Panc1 (cell line): Measurements from ENCODE around the gene PRDM5.

Source experiments
- POLR2AphosphoS5 ChIP-seq: IDR thresholded peaks from 2 replicates; pipeline ENCODE4 v1.6.1; 2012; ENCODE audit warnings: mild to moderate bottlenecking, low read depth, low read length, moderate library complexity
- TCF7L2 ChIP-seq: IDR thresholded peaks from 2 replicates; pipeline ENCODE4 v1.6.1; 2011; ENCODE audit warnings: mild to moderate bottlenecking, low read depth, low read length, inconsistent platforms
- TF ChIP-seq, protein P1 (sequence below): fragments of 450-650 bp; IDR thresholded peaks from 2 replicates; pipeline ENCODE4 v1.5.1; 2017; ENCODE audit warnings: mild to moderate bottlenecking
- TF ChIP-seq, protein P2 (sequence below), 2 experiments: IDR thresholded peaks; 2 replicates each; pipeline ENCODE4 v1.6.1; 2011 to 2012; ENCODE audit warnings: low read depth in 2 of 2, control low read depth in 1 of 2, low read length in 1 of 2, mild to moderate bottlenecking in 1 of 2, moderate library complexity in 1 of 2; ENCODE audit not compliant: insufficient read depth in 1 of 2

DNA sequence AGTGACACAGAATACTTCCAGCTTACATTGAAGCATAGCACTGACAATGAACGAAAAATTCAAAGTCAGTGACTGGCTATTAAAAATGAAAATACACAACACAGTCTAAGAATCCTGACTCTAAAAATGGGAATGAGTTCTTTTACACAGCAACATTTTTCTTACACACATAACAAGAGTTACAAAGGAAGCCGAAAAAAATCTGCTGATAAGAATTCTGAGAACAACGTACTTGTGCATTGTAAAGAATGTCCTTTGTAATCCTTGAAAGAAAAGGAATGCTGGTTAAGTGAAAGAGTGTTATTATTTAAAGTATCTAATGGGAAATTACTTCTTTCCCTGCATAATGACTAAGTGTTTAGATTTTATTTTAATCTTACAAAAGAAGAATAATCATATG lies 199.4 kb downstream of the PRDM5 start:
- no peak for TF ChIP-seq TCF7L2
- TF ChIP-seq, protein P1, sequence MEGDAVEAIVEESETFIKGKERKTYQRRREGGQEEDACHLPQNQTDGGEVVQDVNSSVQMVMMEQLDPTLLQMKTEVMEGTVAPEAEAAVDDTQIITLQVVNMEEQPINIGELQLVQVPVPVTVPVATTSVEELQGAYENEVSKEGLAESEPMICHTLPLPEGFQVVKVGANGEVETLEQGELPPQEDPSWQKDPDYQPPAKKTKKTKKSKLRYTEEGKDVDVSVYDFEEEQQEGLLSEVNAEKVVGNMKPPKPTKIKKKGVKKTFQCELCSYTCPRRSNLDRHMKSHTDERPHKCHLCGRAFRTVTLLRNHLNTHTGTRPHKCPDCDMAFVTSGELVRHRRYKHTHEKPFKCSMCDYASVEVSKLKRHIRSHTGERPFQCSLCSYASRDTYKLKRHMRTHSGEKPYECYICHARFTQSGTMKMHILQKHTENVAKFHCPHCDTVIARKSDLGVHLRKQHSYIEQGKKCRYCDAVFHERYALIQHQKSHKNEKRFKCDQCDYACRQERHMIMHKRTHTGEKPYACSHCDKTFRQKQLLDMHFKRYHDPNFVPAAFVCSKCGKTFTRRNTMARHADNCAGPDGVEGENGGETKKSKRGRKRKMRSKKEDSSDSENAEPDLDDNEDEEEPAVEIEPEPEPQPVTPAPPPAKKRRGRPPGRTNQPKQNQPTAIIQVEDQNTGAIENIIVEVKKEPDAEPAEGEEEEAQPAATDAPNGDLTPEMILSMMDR: no peak
- no peak for TF ChIP-seq POLR2AphosphoS5
- TF ChIP-seq, protein P2, sequence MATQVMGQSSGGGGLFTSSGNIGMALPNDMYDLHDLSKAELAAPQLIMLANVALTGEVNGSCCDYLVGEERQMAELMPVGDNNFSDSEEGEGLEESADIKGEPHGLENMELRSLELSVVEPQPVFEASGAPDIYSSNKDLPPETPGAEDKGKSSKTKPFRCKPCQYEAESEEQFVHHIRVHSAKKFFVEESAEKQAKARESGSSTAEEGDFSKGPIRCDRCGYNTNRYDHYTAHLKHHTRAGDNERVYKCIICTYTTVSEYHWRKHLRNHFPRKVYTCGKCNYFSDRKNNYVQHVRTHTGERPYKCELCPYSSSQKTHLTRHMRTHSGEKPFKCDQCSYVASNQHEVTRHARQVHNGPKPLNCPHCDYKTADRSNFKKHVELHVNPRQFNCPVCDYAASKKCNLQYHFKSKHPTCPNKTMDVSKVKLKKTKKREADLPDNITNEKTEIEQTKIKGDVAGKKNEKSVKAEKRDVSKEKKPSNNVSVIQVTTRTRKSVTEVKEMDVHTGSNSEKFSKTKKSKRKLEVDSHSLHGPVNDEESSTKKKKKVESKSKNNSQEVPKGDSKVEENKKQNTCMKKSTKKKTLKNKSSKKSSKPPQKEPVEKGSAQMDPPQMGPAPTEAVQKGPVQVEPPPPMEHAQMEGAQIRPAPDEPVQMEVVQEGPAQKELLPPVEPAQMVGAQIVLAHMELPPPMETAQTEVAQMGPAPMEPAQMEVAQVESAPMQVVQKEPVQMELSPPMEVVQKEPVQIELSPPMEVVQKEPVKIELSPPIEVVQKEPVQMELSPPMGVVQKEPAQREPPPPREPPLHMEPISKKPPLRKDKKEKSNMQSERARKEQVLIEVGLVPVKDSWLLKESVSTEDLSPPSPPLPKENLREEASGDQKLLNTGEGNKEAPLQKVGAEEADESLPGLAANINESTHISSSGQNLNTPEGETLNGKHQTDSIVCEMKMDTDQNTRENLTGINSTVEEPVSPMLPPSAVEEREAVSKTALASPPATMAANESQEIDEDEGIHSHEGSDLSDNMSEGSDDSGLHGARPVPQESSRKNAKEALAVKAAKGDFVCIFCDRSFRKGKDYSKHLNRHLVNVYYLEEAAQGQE (IDR thresholded peaks at IDR 0.05; ENCODE audit: insufficient read depth in 1 of 2, low read depth in 2 of 2, low read length in 1 of 2): no peak
